Stimulated activated CD4-positive, alpha-beta T cell treated with anti-CD3 and anti-CD28 coated beads, Interleukin-12 subunit alpha, Interleukin-12 subunit beta, amount 100 ng/mL, for 4 hours (primary cell): ENCODE data around the gene CACNG4.
"Not testable (repeated sequence)": the region's sequence is repeated elsewhere in the genome, so short reads cannot be mapped to it uniquely, and the experiment has no call there.

Source experiments
- DNase-seq: peaks from one replicate; pipeline ENCODE4 v3.0.0-alpha.2; 2020

Gene CACNG4

DNA sequence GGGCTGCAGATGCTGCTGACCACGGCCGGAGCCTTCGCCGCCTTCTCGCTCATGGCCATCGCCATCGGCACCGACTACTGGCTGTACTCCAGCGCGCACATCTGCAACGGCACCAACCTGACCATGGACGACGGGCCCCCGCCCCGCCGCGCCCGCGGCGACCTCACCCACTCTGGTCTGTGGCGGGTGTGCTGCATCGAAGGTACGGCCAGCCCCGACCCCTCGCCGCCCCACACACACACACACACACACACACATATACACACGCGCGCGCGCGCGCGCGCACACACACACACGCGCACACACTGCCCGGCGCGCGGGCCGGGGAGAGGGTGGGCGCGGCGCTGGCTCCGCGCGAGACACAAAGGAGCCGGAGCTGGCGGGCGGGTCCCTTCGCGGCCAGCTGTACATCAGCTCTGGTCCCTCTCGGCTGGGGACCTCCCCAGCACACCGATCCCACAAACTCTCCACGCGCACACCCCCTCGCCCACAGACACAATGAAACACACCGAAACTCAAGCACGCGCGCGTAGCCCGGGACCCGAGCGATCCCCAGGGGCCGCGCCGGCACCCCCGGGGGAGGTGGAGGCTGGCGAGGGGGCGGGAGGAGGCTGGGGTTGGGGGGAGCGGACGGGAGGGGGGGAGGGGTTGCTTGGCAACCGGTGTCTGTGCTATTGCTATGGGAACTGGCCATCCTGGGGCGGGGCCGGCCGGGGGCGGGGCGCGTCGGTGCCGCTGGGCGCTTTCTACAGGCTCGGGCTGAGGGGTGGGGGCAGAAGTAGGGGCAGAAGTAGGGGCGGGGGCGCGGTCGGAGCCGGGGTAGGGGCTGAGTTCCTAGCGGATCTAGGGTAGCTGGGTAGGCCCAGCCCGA, 658 bp downstream of the CACNG4 start:
- DNase-seq: peak; percentile 20

DNA sequence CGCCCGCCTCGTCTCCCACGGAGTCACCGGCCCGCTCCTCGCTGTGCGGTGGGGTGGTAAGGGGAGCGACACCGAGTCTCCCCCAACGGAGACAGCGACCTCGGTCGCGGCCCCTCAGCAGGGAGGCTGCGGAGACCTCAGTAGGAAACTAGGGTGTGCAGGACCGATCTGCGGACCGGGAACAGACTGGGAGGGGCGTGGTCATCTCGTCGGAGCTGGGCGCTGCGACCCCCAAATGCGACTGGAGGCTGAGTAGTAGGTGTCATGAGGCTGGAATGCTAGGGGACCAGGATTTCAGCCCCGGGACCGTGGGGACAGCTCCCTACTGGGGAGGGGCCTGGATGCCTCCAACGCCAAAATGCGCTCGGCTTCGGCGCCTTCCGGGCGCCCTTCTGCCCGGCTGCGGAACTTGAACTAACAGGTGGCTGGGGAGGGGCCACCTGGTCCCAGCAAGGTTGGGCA, 1.3 kb downstream of the CACNG4 start:
- DNase-seq: no peak

DNA sequence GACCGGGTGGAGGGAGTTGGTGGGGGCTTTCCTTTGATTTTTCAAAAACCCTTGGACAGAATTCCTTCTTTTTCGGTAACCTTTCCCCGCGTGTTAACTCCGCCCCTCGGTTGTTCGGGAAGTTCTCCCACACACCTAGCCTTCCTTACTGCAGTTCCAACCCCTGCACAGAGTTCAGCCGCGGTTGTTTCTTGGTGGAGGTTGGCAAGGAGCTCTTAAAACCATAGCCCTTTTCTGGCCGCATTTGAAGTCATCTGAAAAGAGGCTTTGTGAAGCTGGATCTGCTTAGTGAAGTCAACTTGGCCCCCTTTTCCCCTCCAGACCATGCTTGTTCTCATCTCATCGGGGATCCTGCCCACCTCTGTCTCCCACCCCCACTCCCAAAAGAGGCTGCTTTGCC, 1.8 kb downstream of the CACNG4 start:
- DNase-seq: no peak

DNA sequence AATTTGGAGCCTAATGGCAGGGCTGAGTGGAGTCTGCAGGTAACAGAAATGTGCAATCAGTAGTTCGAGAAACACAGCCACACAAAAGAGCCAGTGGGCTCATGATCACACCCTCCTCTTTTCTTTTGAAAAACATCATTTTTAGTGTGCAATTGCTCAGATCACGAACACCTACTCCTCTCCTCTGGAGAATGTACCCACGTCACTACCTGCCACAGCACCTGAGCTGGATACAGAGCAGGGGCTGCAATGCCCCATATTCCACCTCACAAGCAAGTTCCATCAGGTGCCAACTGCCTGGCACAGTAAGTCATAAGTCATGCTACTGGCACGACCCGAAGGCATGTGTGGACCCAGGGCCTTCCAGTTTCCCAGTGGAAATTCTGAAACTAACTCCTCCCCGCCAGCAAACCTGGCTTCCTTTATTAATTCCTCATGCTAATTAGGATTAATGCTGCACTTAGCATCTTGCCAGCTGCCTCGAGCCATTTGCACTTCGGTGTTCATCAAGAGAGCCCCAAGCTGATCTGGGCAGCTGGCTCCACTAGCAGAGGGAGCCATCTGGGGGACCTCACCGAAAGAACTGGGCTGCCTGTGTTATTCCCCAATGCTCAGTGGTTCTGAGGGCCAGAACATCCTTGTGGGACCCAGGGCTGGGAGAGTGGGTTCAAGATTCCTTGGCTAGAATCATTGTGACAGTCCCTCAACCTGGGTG, 2.4 kb downstream of the CACNG4 start:
- DNase-seq: no peak

DNA sequence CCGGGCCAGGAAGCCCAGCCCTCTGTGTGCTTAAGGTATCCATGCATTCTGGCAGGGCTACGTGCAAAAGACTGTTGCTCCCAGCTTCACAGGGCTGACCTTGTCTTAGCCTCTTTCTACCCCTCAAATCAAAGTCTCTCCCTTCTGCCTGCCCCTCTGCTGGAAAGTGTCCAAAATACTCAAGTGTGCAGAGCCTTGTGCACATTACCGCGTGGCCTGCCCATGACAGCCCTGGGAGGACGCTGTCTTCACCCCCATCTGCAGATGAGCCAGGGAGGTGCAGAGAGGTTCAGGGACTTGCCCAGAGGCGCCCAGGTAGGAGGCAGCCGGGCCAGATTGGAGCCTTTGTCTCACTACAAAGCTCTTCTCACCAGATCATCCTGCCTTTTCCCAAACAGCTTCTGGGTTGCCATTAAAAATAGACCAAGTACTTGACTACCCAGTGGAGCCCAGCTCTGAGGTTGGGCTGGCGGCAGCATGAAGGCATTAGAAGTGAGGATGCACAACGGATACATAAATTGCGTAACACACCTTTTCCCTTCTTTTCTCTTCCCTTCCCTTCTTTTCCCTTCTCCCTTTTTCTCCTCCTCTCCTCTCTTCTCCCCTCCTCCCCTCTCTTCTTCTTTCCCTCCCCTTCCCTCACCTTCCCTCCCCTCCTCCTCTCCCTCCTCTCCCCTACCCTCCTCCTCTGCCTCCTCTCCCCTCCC, 3.5 kb downstream of the CACNG4 start:
- no peak for DNase-seq

DNA sequence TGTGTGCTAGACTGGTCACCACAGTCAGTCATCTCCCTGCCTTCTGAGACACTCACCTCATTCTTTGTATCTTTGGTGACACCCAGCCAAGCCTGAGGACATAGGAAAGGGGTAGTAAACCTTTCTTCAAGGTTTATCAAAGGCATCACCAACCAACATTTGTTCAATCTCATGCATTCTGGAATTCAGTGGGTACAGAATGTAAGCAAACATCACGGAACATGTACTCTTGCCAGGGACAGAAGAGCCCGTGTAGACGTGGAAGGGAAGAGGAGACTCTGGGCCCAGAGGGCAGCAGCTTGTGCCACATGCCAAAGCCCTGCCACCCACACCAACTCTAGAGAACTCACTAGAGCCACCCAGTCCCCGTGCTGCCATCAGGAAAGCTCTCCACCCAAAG, 4.4 kb downstream of the CACNG4 start:
- DNase-seq: no peak

DNA sequence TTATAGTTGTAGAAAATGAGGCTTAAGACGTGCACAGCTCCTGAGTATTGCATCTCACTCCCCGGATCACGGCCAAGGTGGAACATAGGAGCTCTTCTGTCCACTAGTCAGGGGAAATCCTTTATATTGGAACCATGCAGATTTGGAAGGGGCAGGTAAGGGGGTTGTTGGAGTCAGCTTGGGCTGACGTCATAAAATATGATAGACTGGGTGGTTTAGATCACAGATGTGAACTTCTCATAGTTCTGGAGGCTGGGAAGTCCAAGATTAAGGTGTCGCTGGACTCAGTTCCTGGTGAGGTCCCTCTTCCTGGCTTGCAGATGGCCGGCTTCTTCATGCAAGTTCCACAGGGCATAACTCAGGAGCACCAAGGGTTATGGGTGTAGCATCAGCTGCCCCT, 5.6 kb downstream of the CACNG4 start:
- no peak for DNase-seq

DNA sequence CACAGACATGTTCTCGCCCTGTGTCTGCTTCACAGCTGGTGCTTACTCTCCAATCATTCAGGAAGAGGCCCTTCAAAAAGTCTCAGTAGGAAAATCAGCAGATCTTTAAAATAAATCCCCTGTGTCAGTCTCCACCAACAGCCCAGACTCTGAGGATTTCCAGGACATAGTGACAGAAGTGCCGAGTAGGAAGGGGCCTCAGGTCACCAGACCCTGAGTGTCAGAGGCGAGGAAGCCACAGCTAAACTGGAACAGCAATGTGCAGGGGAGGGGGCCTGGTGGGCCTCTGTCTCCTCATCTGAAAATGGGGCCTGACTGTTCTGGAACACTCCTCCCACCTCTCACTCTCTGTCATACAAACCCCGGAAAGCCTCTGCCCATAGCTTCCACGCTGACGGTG, 6.3 kb downstream of the CACNG4 start:
- DNase-seq: no peak

DNA sequence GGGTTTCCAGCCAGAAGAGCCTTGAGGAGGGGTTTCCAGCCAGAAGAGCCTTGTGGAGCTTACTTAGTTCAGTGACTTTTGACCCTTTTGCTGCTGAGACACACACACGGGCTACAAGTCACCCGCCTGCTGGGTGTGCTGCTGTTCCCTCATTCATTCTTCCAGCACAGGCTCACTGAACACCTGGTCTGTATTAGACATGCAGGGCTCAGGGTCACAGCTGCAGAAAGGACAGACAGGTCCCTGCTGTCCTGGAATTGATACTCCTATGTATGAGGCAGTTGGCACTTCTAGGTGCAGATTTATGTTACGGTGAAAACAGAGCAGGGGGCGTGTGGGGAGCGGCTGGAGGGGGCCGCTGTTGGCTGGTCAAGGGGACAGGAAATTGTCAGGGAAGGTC, 6.8 kb downstream of the CACNG4 start:
- no peak for DNase-seq

DNA sequence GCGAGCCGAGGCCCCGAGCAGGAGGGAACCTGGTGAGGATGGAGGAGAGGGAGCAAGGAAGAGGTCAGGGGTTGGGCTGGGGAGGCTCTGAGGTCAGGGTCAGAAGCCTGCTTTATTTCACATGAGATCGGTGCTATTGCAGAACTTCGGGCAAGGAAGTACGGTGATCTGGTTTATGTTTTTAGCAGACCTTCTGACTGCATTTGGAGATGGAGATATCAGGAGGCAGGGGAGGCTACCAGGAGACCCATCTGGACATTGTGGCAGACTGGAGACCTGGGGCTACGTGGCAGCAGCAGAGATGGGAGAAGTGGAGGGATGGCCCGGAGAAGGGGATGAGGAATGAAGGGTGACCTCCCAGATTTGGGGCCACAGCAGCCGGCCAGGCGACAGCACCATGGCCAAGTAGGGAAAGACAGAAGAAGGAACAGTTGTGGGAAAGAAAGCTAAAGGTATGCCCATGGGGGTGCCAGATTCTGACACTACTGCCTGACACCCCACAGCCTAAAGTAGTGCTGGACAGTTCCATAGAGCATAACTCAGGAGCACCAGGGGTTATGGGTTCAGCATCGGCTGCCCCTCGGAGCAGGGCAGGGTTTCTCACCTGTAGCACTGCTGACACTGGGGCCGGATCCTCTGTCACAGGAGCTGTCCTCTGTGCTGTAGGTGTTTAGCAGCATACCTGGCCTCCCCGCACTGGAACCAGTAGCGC, 7.4 kb downstream of the CACNG4 start:
- DNase-seq: no peak

DNA sequence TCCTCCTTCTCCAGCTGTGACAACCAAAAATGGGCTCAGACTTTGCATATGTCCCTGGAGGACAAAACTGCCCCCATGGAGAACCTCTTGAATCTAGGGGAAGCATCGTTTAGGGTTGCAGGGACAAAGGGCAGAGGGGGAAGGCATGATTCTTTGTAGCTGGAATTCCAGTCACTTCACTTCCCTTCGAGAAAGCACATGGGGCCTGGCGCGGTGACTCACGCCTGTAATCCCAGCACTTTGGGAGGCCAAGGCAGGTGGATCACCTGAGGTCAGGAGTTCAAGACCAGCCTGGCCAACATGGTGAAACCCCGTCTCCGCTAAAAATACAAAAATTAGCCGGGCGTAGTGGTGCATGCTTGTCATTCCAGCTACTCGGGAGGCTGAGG, 7.9 kb downstream of the CACNG4 start:
- not testable (repeated sequence) for DNase-seq

DNA sequence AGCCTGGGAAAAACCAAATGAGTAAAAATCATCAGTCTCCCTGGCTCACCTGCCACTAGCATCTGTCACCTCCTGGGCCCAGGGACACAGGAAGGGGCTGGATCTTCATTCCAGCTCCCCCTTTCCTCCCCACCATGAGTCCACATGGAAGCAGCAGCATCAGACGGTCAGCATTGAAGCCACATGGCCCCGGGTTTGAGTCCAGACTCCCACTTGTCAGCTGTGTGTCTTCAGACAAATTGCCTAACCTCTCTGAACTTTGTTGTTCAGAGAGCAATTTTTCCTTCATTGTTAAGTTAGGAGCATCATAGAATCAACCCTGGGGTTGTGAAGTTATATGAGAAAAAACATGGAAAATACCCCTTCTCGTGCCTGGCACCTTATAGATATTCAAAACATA, 10.7 kb downstream of the CACNG4 start:
- DNase-seq: no peak

DNA sequence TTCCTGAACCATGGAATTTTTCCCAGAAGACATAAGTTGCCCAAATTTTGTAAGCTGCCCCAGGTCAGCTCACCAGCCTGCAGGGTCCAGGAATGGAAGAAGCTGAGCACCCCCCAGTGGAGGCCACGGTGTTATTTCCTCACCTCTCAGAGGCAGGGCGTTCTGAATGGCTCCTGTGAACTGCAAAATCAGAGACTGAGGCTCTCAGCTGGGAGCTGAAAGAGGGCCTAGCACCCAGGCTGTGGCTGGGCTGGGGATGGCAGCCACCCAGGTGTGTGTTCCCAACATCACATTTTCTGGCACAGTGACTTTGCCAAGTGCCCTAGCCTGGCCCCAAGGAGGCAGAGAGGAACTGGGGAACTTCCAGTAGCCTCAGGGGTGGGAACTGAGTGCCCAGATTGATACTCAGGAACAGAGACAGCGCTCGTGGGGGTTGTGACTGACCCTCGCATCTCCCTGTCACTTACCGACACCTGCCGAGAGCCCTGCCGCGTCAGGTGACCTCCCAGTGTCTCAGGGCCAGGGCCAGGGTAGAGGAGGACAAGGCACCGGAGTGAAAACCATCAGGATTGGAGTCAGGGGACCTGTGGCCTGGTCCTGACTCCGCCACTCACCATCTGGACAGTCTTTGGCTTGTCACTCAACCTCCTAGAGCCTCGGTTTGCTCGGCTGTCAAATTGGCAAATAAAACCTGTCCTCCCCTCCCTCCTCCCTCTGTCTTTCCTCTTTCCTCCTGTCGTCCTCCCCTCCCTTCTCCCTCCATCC, 11.3 kb downstream of the CACNG4 start:
- DNase-seq: no peak

DNA sequence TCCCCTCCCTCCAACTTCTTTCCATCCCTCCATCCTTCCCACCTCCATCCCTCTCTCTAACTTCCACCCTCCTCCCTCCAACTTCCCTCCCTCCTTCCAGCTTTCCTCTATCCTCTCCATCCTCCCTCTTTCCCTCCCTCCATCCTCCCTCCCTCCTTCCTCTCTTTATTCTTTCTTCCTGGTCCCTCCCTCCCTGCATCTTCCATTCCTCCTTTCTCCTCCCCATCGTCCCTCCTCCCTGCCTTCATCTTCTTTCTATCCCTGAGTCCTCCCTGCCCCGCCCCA, 11.8 kb downstream of the CACNG4 start:
- DNase-seq: no peak

DNA sequence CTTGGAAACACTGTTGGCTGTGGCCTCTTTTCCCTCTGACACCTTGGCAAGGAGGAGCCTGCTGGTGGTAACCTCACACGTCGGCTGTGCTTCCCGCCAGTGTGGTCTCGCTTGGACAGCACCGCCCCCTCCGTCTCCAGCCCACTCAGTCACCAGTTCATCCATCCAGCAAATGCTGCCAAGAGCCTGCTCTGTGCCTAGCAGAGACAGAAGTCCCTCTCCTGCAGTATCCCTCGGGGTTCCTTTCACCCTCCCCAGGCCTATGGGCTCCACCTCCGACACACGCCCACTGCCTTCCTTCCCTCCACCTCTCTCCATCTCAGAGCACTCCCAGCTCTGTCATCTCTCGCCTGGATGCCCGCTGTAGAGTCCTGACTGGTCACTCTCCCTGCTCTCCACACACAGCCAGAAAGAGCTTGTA, 12.3 kb downstream of the CACNG4 start:
- DNase-seq: no peak

DNA sequence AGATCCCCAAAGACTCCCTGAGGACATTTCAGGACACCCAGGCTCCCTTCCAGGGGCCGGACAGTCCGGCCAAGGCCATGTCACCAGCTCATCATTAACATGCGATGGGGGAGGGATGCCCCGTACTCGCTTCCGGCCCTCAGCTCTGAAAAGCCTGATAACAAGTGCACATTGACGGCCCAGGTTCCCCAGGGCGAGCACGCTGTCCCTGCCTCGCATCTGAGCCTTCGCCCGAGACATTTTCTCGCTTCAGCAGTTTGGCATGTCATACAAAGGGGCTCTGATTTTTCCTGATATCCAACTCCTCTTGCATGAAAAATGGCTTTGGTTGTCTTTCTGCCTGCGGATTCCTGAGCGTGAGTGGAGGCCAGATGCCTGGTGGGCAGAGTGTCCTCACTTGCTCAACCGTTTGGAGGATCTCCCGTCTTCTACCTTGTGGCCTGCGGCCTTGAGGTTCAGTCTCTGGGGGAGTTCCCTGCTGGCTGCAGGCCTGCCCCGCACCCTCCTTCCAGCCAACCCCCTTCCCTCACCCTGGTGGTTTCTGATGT, 14.1 kb downstream of the CACNG4 start:
- DNase-seq: no peak

DNA sequence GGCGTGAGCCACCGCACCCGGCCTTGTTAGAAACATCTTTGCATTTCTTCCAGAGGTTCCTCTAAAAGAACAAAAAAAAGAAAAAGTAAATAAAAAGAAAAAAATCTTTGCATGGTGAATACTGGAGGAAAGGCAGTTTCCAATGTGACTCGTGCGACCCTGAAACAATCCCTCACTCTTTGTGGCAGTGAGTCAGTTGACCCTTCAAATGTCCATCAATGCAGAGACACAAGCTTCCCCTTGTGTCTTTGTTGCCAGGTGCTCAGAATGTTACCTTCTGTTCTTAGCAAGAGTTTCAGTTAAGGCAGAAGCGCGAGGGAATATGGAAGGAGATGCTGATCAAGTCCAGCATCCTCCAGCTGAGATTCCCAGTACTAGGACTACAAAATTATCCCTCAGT, 16.4 kb downstream of the CACNG4 start:
- no peak for DNase-seq

DNA sequence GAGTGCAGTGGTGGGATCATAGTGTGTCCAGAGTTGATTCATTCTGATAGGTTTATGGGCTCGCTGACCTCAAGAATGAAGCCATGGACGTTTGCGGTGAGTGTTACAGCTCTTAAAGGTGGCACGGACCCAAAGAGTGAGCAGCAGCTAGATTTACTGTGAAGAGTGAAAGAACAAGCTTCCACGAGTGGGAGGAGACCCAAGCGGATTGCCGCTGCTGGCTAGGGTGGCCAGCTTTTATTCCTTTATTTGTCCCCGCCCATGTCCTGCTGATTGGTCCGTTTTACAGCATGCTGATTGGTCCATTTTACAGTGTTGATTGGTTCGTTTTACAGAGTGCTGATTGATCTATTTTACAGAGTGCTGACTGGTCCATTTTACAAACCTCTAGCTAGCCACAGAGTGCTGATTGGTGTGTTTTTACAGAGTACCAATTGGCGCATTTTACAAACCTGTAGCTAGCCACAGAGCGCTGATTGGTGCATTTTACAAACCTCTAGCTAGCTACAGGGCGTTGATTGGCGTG, 17.5 kb downstream of the CACNG4 start:
- no peak for DNase-seq

DNA sequence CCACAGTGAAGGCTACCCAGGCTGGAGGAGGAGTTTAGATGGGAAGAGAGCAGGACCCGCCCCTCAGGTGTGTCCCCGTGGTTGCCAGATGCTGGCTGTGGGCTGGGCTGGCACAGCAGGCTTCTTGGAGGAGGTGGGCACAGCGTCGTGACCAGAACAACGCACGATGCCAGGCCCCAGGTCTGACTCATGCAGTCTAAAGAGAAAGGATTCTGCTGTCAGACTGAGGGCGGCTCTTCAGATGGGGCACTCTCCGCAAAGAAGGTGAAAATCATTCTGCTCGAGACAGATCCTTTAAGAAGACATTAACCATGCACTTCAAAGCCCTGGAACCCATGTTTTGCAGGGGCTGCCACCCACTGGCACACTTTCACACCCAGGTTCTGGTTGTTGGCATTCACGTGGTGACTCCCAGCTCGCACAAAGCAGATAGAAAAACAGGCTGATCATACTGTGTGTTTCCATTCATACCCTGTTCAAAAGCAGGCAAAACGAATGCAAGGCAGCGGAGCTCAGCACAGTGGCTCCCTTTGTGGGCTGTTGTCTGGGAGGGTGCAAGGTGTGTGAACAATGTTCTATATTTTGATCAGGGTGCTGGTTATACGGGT, 19.0 kb downstream of the CACNG4 start:
- DNase-seq: no peak

DNA sequence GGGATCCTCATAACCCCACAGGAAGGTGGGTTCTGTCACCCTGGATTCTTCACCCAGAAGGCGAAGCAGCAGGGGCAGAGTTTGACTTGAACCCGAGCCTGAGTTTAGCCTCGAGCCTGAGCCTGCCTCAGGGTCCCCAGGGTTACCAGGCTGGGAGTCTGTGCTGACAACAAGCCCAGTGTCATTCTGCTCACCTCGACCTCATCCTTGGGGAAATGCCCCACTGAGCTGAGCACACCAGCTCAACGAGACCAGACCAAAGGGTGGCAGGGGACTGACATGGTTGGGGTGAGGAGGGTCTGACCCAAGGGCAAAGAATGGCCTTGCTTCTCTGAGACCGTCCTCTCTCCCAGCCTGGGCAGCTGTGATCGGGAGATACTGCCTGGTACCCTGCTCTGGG, 20.2 kb downstream of the CACNG4 start:
- DNase-seq: no peak
